ENCODE measurements around the gene TTC34.
"Not testable (repeated sequence)": the region's sequence is repeated elsewhere in the genome, so short reads cannot be mapped to it uniquely, and the experiment has no call there.

GRCh38 chr1:2657124-2657523 is 144.4 kb downstream of the TTC34 start:
- not testable (repeated sequence) for TF ChIP-seq CTCF, POLR2A, POLR2AphosphoS5, EP300 (IDR thresholded peaks at IDR 0.05)

All from gastroesophageal sphincter (tissue), 3 donors.